HEK293 (cell line): Measurements from ENCODE around the gene GPR21.

ENCODE experiments used
- CTCF ChIA-PET: fragments of 350-600 bp; formaldehyde crosslinking; extraction: SDS; loops from one replicate; lab custom pipeline; 2021; ENCODE audit warnings: antibody characterized with exemption; lab: Yijun Ruan, JAX
- POLR2A ChIA-PET: fragments of 300-600 bp; formaldehyde crosslinking; extraction: SDS; loops from one replicate; lab custom pipeline; 2020; ENCODE audit warnings: antibody characterized with exemption, inconsistent platforms; lab: Yijun Ruan, JAX
- H3K27ac ChIP-seq: fragments of 200-500 bp; sonication (Bioruptor generic); 2 replicates; pipeline ENCODE4 v1.5.1; 2014; ENCODE audit warnings: low read depth, low read length, control low read depth, inconsistent platforms; ENCODE audit errors: extremely low read depth
- H3K36me3 ChIP-seq, 2 experiments: fragments of 200-500 bp in 1 of 2; sonication (Bioruptor generic) in 1 of 2; 1 replicate in 1 of 2; 2 replicates in 1 of 2; pipeline ENCODE4 v1.5.1; 2014 to 2017; ENCODE audit warnings: inconsistent platforms in 2 of 2, low read length in 2 of 2; ENCODE audit not compliant: control insufficient read depth in 2 of 2, insufficient read depth in 1 of 2
- H3K4me1 ChIP-seq: fragments of 200-500 bp; sonication (Bioruptor generic); 2 replicates; pipeline ENCODE4 v1.5.1; 2014; ENCODE audit warnings: mild to moderate bottlenecking, low read length, inconsistent platforms; ENCODE audit not compliant: control insufficient read depth, insufficient read depth
- H3K4me3 ChIP-seq: 2 replicates; pipeline ENCODE4 v1.5.1; 2011; ENCODE audit warnings: low read depth, mild to moderate bottlenecking, control low read depth, low read length, moderate library complexity
- H3K9me3 ChIP-seq: fragments of 200-500 bp; sonication (Bioruptor generic); 2 replicates; pipeline ENCODE4 v1.5.1; 2014; ENCODE audit warnings: low read depth, low read length, inconsistent platforms; ENCODE audit not compliant: control insufficient read depth, insufficient read depth
- FEZF1 ChIP-seq: fragments of 450-650 bp; formaldehyde crosslinking; IDR thresholded peaks from 2 replicates; pipeline ENCODE4 v1.5.1; 2016; ENCODE audit warnings: missing biosample characterization, missing genetic modification characterization
- IKZF3 ChIP-seq: fragments of 450-650 bp; IDR thresholded peaks from 2 replicates; pipeline ENCODE4 v1.5.0; 2018; ENCODE audit warnings: missing biosample characterization, mild to moderate bottlenecking, missing genetic modification characterization, moderate library complexity
- OSR2 ChIP-seq: fragments of 450-650 bp; formaldehyde crosslinking; IDR thresholded peaks from 2 replicates; pipeline ENCODE4 v1.5.1; 2016; ENCODE audit warnings: missing biosample characterization, missing genetic modification characterization
- ZBTB17 ChIP-seq: fragments of 450-650 bp; formaldehyde crosslinking; IDR thresholded peaks from 2 replicates; pipeline ENCODE4 v1.5.1; 2016; ENCODE audit warnings: missing biosample characterization, missing genetic modification characterization
- ZBTB20 ChIP-seq: fragments of 450-650 bp; formaldehyde crosslinking; IDR thresholded peaks from 2 replicates; pipeline ENCODE4 v1.5.1; 2016; ENCODE audit warnings: missing biosample characterization, missing genetic modification characterization
- ZBTB48 ChIP-seq: fragments of 450-650 bp; formaldehyde crosslinking; IDR thresholded peaks from 2 replicates; pipeline ENCODE4 v1.5.1; 2016; ENCODE audit warnings: missing biosample characterization, missing genetic modification characterization
- ZNF510 ChIP-seq: fragments of 450-650 bp; formaldehyde crosslinking; IDR thresholded peaks from 2 replicates; pipeline ENCODE4 v1.5.1; 2018; ENCODE audit warnings: mild to moderate bottlenecking, missing genetic modification characterization, missing biosample characterization; ENCODE audit not compliant: insufficient replicate concordance
- ZNF549 ChIP-seq: fragments of 450-650 bp; IDR thresholded peaks from 2 replicates; pipeline ENCODE4 v1.5.1; 2018; ENCODE audit warnings: missing biosample characterization, missing genetic modification characterization, mild to moderate bottlenecking, inconsistent platforms, moderate library complexity
- ZNF624 ChIP-seq: fragments of 450-650 bp; formaldehyde crosslinking; IDR thresholded peaks from 2 replicates; pipeline ENCODE4 v1.5.1; 2017; ENCODE audit warnings: missing biosample characterization, missing genetic modification characterization
- ZNF837 ChIP-seq: fragments of 450-650 bp; formaldehyde crosslinking; IDR thresholded peaks from 2 replicates; pipeline ENCODE4 v1.5.1; 2016; ENCODE audit warnings: missing biosample characterization, missing genetic modification characterization
- ZNF843 ChIP-seq: fragments of 450-650 bp; formaldehyde crosslinking; IDR thresholded peaks from 2 replicates; pipeline ENCODE4 v1.5.1; 2016; ENCODE audit warnings: missing biosample characterization, missing genetic modification characterization
- ZSCAN30 ChIP-seq: fragments of 450-650 bp; IDR thresholded peaks from 2 replicates; pipeline ENCODE4 v1.5.1; 2018; ENCODE audit warnings: missing biosample characterization, mild to moderate bottlenecking, missing genetic modification characterization, moderate library complexity
- TF ChIP-seq, protein P1 (sequence below): fragments of 450-650 bp; IDR thresholded peaks from 2 replicates; pipeline ENCODE4 v1.5.1; 2018; ENCODE audit warnings: missing biosample characterization, mild to moderate bottlenecking, missing genetic modification characterization
- TF ChIP-seq, protein P2 (sequence below): fragments of 450-650 bp; formaldehyde crosslinking; IDR thresholded peaks from 2 replicates; pipeline ENCODE4 v1.5.1; 2017; ENCODE audit warnings: missing biosample characterization, missing genetic modification characterization
- TF ChIP-seq, protein P3 (sequence below): fragments of 450-650 bp; formaldehyde crosslinking; IDR thresholded peaks from 2 replicates; pipeline ENCODE4 v1.5.1; 2016; ENCODE audit warnings: missing biosample characterization, missing genetic modification characterization
- TF ChIP-seq, protein P4 (sequence below): fragments of 450-650 bp; formaldehyde crosslinking; IDR thresholded peaks from 2 replicates; pipeline ENCODE4 v1.5.1; 2017; ENCODE audit warnings: missing biosample characterization, missing genetic modification characterization

Gene GPR21

DNA sequence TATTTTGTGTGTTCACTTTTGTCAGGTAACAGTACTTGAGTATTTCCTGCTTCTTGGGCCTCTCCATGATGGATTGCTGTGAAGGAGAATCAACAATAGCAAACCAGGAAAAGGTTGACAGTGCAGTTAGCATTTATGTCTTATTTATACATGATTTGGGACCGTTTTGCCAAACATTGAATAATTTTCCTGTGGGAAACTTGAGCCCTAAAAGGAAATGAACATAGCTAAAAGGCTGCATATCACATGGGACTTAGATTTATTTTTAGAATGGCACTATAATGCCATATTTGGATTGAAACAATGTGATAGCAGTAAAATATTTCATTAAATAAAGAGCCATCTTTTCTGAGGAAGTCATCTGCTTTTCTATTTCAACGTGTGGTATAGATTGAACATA, 15.3 kb downstream of the GPR21 start:
- H3K4me3 ChIP-seq: no peak overlapping the region
- ChIA-PET POLR2A (interaction anchor here (1.0 kb wide), 1 partner anchor 86 kb away, joined by 3 read pairs; no protein-coding TSS in a partner anchor), CTCF (no interaction called here)
- H3K27ac ChIP-seq: no peak overlapping the region
- H3K4me1 ChIP-seq: no peaks in the 10 kb centered on the region
- TF ChIP-seq ZNF510 (tag by site-specific recombination) (no peak), FEZF1 (tag by site-specific recombination) (peak; percentile 30; the same call in 1 of the 2 replicates)
- TF ChIP-seq, all 188 proteins: peak for 1
- Histone ChIP-seq H3K36me3 (peaks cover 0 to 12% of the 10 kb centered on the region in 2 experiments; a peak in 1 of 3 replicates), H3K9me3 (no peaks in the 10 kb centered on the region)

DNA sequence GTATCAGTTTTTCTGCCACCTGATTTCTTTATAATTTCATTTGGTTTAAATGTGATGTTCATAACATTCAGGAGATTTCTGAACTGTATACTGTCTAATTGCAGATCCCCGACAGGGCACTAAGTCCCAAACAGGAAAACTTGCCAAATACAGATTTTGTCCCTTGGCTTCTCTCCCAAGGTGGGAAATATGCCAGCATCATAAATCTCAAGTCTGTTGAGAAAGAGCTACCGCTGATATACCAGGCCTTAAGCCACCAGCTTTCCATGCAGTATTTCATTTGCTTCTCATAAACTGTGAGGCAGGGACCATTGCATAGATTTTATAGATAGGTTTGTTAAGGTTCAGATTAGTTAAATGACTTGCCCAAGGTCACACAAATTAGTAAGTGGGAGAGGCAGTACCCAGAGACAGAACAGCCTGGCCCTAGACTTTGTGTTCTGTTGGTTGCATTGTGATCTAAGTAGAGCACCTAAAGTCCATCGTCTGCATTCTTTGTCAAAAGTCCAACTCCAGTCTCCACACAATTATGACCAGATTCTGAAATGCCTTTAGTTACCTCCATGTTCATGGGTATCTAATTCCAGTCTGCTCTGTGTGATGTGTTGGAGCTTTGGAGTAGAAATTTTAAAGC, 16.2 kb downstream of the GPR21 start:
- CTCF ChIA-PET: no interaction called here
- POLR2A ChIA-PET: interaction anchor here (0.6 kb wide), 1 partner anchor 991 kb away, joined by 5 read pairs; no protein-coding TSS in a partner anchor
- no peaks in the 10 kb centered on the region for H3K9me3 ChIP-seq
- H3K4me1 ChIP-seq: no peaks in the 10 kb centered on the region
- H3K27ac ChIP-seq: no peak overlapping the region
- H3K4me3 ChIP-seq: no peak overlapping the region
- peaks cover 0 to 15% of the 10 kb centered on the region in 2 experiments; a peak in 1 of 3 replicates for H3K36me3 ChIP-seq
- peak; percentile 81 for TF ChIP-seq ZBTB17
- TF ChIP-seq, protein P1, sequence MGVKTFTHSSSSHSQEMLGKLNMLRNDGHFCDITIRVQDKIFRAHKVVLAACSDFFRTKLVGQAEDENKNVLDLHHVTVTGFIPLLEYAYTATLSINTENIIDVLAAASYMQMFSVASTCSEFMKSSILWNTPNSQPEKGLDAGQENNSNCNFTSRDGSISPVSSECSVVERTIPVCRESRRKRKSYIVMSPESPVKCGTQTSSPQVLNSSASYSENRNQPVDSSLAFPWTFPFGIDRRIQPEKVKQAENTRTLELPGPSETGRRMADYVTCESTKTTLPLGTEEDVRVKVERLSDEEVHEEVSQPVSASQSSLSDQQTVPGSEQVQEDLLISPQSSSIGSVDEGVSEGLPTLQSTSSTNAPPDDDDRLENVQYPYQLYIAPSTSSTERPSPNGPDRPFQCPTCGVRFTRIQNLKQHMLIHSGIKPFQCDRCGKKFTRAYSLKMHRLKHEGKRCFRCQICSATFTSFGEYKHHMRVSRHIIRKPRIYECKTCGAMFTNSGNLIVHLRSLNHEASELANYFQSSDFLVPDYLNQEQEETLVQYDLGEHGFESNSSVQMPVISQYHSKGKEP (tag by site-specific recombination): peak; percentile 38; the same call in 1 of the 2 replicates
- TF ChIP-seq IKZF3: peak; percentile 64; the same call in 1 of the 2 replicates
- TF ChIP-seq, protein P2, sequence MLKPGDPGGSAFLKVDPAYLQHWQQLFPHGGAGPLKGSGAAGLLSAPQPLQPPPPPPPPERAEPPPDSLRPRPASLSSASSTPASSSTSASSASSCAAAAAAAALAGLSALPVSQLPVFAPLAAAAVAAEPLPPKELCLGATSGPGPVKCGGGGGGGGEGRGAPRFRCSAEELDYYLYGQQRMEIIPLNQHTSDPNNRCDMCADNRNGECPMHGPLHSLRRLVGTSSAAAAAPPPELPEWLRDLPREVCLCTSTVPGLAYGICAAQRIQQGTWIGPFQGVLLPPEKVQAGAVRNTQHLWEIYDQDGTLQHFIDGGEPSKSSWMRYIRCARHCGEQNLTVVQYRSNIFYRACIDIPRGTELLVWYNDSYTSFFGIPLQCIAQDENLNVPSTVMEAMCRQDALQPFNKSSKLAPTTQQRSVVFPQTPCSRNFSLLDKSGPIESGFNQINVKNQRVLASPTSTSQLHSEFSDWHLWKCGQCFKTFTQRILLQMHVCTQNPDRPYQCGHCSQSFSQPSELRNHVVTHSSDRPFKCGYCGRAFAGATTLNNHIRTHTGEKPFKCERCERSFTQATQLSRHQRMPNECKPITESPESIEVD (tag by site-specific recombination): peak; percentile 80
- TF ChIP-seq, protein P3, sequence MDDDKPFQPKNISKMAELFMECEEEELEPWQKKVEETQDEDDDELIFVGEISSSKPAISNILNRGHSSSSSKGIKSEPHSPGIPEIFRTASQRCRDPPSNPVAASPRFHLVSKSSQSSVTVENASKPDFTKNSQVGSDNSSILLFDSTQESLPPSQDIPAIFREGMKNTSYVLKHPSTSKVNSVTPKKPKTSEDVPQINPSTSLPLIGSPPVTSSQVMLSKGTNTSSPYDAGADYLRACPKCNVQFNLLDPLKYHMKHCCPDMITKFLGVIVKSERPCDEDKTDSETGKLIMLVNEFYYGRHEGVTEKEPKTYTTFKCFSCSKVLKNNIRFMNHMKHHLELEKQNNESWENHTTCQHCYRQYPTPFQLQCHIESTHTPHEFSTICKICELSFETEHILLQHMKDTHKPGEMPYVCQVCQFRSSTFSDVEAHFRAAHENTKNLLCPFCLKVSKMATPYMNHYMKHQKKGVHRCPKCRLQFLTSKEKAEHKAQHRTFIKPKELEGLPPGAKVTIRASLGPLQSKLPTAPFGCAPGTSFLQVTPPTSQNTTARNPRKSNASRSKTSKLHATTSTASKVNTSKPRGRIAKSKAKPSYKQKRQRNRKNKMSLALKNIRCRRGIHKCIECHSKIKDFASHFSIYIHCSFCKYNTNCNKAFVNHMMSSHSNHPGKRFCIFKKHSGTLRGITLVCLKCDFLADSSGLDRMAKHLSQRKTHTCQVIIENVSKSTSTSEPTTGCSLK (tag by site-specific recombination): no peak
- 0 out of 2 replicates have a peak, but pooled peaks have one; percentile 28 for TF ChIP-seq ZSCAN30
- peak; percentile 43; the same call in 1 of the 2 replicates for TF ChIP-seq ZNF843 (tag by site-specific recombination)
- peak; percentile 35; the same call in 1 of the 2 replicates for TF ChIP-seq ZBTB48
- no peak for TF ChIP-seq ZNF549 (tag by site-specific recombination)
- peak; percentile 23; the same call in 1 of the 2 replicates for TF ChIP-seq ZBTB20 (tag by site-specific recombination)
- peak; percentile 60 for TF ChIP-seq OSR2 (tag by site-specific recombination)
- TF ChIP-seq ZNF624 (tag by site-specific recombination): 0 out of 2 replicates have a peak, but pooled peaks have one; percentile 29
- no peak for TF ChIP-seq ZNF837

DNA sequence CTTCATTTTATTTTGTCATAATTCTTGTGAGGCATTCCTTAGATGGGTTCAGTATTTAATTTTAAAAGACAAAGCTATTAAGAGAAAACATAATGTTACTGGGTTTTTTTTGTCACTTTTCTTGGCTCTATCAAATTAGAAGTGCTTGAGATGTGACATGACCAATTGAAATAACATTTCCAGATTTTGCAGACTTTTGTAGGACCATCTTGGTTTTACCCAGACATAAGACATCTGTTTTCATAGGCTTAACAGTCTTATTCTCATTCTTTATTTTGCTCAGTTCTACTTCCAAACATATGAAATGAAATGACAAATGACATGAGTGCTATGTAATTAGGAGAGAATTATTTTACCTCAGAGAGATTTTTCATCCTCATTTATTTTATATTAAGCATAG, 19.6 kb downstream of the GPR21 start:
- H3K4me3 ChIP-seq: no peak overlapping the region
- no peaks in the 10 kb centered on the region for H3K9me3 ChIP-seq
- peaks cover 0 to 19% of the 10 kb centered on the region in 2 experiments; a peak in 1 of 3 replicates for H3K36me3 ChIP-seq
- H3K27ac ChIP-seq: no peak overlapping the region
- CTCF ChIA-PET: interaction anchor here (0.9 kb wide), 1 partner anchor 301 kb away, joined by 6 read pairs; no protein-coding TSS in a partner anchor
- TF ChIP-seq, protein P4, sequence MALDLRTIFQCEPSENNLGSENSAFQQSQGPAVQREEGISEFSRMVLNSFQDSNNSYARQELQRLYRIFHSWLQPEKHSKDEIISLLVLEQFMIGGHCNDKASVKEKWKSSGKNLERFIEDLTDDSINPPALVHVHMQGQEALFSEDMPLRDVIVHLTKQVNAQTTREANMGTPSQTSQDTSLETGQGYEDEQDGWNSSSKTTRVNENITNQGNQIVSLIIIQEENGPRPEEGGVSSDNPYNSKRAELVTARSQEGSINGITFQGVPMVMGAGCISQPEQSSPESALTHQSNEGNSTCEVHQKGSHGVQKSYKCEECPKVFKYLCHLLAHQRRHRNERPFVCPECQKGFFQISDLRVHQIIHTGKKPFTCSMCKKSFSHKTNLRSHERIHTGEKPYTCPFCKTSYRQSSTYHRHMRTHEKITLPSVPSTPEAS (tag by site-specific recombination): no peak
- POLR2A ChIA-PET: no interaction called here
- H3K4me1 ChIP-seq: no peaks in the 10 kb centered on the region
